Measurements from ENCODE around the gene TTN.

- TF ChIP-seq CTCF (IDR thresholded peaks at IDR 0.05) (no peak), POLR2A (IDR thresholded peaks at IDR 0.05) (no peak)
Measured at GRCh38 chr2:178718988-178719387, 88.2 kb downstream of the TTN start.

Measured in uterus (tissue), 2 donors.